Epithelial cell of esophagus (primary cell): ENCODE results near the gene GALNT13.
A peak's percentile ranks its signal among the peaks of the same experiment; 100 is the strongest.

Experiments
- DNase-seq: peaks from one replicate; pipeline ENCODE4 v3.0.0; 2010; ENCODE audit warnings: low read depth
- H3K4me3 ChIP-seq: 2 replicates; pipeline ENCODE4 v1.5.1; 2011; ENCODE audit warnings: mild to moderate bottlenecking, low read length, control low read depth
- TF ChIP-seq, protein P1 (sequence below): IDR thresholded peaks from 2 replicates; pipeline ENCODE4 v1.5.1; 2011; ENCODE audit warnings: low read depth, mild to moderate bottlenecking, low read length, control low read depth, inconsistent platforms; ENCODE audit not compliant: insufficient read depth; ENCODE audit errors: missing control alignments

GALNT13 gene

DNA sequence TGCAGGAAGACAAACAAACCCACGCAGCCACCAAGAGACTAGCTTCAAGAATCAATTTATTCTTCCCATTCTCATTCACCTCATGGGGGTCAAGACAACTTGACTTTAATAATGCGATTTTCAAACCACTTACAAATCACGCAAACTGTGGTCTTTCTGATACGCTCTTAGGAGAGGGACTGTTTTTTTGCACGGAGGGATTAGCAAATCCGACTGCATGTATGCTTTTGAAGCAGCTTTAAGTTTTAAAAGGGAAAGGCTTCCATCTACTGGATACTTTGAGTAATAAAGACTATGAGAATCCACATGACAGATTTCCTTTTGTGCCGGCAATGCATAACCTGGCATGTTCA is 503.8 kb downstream of the GALNT13 start:
- TF ChIP-seq, protein P1, sequence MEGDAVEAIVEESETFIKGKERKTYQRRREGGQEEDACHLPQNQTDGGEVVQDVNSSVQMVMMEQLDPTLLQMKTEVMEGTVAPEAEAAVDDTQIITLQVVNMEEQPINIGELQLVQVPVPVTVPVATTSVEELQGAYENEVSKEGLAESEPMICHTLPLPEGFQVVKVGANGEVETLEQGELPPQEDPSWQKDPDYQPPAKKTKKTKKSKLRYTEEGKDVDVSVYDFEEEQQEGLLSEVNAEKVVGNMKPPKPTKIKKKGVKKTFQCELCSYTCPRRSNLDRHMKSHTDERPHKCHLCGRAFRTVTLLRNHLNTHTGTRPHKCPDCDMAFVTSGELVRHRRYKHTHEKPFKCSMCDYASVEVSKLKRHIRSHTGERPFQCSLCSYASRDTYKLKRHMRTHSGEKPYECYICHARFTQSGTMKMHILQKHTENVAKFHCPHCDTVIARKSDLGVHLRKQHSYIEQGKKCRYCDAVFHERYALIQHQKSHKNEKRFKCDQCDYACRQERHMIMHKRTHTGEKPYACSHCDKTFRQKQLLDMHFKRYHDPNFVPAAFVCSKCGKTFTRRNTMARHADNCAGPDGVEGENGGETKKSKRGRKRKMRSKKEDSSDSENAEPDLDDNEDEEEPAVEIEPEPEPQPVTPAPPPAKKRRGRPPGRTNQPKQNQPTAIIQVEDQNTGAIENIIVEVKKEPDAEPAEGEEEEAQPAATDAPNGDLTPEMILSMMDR: peak; percentile 52
- DNase-seq: peak; percentile 71
- H3K4me3 ChIP-seq: no peak overlapping the region

DNA sequence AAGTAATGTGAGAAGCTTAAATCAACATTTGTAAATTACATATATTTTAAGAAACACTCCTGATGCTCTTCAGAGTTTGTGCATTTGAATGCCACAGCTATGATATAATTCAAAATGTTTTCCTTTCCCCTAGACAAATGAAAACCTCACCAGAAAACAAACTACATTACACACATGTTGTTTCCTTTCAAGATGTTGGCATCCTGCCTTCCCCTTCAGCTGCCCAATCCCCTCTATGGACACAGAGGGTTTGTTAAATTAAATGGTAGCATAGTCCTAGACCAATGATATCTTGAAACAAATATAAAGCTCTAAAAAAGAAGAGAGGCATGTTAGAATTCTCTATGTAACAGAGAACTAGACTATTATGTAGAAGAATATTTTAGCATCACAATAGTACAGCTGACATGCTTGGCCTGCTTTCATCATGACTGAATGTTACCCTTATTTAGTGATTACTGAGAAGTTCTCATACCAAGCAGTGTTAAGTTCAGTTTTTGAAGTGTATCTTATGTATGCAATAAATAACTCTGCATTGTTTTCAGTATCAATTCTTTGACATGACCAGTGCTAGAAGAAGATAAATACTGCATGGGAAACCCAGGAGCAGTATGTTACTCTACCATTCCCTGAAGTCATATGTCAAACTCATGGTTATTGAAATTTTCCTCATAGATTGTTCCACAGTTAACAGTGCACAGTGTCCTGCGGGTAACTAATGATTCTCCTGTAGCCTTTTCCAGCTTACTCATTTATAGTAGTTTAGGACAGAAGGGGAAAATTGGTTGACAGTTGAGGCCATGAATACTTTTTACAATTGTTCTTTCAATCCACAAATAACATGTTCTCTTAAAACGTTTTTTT is 510.4 kb downstream of the GALNT13 start:
- TF ChIP-seq, protein P1: no peak
- H3K4me3 ChIP-seq: no peak overlapping the region
- DNase-seq: no peak

DNA sequence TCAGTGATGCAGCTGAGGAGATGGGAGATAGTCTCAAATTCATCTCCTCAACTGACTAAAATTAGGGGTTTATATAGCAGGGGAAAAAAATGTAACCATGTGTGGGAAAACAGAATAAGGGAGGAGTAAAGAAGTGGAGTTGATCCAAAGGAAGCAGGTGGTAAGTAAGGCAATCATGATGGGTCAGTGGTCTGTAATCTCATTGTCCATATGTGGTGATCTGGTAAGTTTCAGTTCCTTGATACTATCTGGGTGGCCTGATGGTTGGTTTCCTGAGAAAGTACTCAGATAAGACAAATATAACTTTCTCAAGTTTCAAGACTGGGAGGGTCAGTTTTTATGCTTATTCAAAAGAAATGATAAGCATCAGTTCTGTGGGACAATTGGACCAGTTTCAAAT is 514.5 kb downstream of the GALNT13 start:
- TF ChIP-seq, protein P1: no peak
- no peak overlapping the region for H3K4me3 ChIP-seq
- no peak for DNase-seq

DNA sequence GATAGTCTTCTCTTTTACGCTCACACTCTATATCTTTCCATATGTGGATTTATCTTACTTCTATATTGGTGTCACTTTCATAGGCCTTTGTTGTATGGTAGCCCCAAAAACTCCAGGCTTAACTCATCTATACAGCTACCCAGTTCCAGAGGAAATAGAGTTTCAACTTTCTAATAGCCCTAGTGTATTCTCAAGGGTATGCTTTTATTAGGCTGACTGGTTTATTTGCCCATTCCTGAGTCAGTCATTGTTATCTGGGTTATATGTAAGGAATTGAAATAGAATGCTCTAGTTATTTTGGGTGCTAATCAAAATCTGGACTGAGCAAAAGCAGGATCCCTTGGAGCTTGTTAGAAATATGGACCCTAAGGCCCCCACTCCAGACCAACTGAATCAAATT is 519.3 kb downstream of the GALNT13 start:
- no peak for DNase-seq
- no peak overlapping the region for H3K4me3 ChIP-seq
- TF ChIP-seq, protein P1: no peak

DNA sequence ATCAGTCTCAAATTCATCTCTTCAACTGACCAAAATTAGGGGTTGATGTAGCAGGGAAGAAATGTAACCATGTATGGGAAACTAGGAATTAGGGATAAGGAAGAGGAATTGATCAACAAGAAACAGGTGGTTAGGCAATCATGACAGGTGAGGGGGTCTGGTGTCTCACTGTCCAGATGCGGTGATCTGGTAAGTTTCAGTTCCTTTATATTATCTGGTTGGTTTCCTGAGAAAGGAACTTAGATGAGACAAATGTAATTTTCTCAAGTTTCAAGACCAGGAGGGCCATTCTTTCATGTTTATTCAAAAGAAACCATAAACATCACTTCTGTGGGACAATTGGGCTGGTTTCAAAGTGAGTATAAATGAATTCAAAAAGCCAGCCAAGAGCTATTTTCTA is 520.5 kb downstream of the GALNT13 start:
- DNase-seq: no peak
- no peak overlapping the region for H3K4me3 ChIP-seq
- TF ChIP-seq, protein P1: no peak

DNA sequence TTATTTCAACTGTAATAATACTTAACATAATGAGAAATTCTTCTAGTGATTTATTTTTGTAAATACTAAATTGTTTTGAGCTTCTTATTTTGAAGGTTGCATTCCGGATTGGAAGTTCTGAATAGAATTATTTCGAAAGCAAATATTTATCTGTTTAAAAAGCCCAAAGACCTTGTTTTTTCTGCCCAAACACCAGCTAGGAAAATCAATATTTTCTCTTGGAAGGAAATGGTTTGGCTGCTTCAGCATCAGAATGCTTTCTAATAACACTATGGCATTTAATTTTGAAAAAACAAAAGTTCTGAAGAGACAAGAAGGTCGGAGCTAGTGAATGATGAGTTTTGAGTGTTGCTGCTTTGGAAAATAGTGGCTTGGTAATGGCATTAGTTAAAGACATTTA is 522.9 kb downstream of the GALNT13 start:
- no peak for DNase-seq
- H3K4me3 ChIP-seq: no peak overlapping the region
- TF ChIP-seq, protein P1: no peak
